IPS-11a (cell line): Measurements from ENCODE around the gene TMA16.

Experiments
- H3K4me3 ChIP-seq: one replicate; pipeline ENCODE4 v1.5.1; 2013; ENCODE audit warnings: low read depth, low read length, control low read depth

Gene TMA16

DNA sequence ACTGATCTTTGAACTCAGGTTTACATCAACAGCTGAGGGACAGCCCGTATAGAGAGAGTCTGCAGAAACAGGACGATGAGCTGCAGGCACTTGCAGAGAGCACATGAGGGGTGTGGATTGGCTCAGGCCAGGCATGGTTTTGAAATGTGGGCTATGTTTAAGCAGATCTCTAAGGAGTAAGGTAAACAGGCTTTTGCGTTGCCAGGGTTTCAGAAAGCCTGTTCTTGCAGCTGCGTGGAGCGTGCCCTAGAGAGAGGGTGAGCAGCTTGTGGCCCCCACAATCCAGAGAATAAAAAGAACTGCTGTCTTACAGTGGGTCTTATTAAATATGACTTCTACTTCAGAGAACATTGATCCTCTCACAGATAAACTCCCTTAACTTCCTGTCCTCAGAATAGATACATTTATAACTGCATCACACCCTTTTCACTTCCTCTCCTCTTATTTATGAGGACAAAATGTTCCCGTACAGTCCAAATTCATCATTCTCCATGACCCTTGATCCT lies 64.1 kb downstream of the TMA16 start:
- H3K4me3 ChIP-seq: no peak overlapping the region

DNA sequence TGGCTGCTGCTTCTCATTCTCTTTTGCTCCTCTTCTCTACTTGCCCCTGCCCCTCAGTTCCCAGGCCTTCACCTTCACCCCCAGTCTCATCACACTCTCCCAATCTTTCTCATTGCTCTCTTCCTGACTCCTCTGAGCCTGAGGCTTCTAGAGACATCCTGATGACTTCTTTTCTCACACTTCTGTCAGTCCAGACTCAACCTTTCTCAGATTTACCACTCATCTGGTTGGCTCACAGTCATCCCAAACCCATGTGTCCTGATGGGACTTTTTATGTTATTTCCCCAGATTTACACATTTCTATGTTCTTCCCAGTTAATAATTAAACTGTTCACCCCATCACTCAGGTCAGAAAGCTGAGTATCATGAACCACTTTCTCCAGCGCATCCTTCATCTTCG lies 68.0 kb downstream of the TMA16 start:
- no peak overlapping the region for H3K4me3 ChIP-seq

DNA sequence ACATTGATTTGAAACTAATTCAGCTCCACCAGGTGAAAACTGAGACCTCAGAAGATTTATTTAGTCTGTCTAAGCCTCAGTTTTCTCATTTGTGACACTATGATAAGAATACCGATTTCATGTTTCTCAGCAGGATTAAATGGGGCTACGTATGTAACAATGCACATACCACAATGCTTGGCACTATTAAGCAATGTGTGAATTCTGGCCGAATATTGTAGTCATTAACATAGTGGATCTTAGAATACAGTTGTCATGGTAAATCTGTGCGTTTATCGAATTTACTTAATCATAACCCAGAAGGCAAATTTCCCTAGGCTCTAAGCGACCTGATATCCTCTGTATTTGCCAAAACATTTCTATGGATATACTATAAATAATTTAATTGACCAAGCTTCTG lies 69.1 kb downstream of the TMA16 start:
- no peak overlapping the region for H3K4me3 ChIP-seq

DNA sequence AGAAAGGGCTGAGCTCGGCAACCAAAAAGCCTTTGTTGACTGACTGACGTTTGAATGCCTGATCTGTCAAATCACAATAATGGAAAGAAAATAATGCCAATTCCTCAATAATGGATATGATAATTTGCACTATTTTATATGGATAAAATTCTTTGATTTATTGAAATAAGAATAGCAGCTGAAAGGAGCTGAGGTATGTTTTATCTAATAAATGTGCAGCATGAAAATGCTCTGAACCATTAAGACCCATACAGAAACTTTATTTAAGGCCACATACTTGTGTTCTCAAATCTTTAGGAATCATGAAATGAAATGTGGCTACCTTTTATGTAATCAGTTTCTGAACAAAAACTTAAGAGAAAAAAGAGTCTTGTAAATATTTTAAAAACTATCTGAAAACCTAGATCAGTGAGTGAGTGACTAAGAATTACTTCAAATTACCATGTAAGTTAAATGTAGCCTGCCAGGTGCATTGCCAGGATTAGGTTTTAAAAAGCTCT lies 69.8 kb downstream of the TMA16 start:
- no peak overlapping the region for H3K4me3 ChIP-seq

DNA sequence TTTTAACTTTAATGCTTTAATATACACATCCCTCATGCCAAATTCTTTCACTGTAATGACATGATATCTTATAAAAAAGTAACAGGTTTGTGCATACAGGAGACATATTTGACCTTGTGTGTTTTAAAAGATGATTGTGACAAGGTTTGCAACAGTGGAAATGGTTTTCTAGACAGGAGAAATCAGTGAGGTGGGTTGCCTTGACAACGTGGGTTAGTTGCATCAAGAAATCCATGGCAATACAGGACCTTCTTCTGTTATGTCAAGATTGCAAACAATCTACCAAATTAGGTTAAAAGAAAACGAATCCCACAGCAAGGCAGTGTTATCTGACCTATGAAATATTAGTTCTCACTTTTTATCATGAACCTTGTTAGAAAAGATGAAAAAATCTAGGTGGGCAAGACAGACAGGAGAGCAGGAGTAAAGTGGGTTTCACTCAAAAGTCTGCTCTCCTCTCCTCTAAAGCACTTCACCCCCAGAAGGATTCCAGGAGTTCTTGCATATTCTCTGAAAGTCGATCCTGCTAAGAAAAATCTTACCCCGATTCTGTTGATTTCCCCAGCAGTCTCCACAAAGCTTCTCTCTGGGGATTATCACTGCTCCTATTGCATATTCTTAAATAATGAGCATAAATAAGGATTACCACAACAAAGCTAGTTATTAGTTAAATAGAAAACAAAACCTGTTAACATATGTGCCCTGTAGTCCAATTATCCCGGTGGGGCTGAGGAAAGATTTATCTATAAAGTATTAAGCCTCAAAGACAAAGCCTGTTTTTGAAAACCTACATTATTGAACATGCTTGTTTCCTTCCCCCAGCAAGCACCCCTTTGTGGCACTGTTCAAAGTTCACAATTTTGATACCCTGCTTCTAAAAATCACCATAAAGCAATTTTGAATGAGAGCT lies 71.0 kb downstream of the TMA16 start:
- H3K4me3 ChIP-seq: no peak overlapping the region

DNA sequence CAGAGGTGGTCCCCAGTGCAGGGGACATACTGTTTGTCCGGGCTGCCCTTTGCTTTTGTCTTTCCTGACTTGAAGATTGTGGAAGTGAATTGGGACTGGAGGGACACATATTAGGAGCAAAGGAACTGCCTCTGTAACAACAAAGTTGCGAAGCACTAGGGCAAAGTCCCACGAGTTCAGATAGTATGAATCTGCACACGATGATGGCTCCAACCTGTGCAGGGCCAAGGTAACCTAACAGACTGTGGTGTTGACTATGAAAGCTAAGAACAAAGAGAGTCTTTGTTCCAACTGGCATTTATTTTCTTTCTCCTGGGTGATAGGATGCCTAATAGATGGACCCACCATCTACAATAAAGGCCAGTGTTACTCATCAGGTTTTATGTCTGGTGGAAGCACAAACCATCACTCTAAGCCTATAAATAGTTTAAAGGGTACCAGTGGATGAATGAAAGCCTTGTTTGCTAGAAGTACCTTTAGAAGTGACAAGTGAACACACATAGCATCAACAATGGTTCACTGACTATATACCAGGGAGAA lies 71.8 kb downstream of the TMA16 start:
- no peak overlapping the region for H3K4me3 ChIP-seq

DNA sequence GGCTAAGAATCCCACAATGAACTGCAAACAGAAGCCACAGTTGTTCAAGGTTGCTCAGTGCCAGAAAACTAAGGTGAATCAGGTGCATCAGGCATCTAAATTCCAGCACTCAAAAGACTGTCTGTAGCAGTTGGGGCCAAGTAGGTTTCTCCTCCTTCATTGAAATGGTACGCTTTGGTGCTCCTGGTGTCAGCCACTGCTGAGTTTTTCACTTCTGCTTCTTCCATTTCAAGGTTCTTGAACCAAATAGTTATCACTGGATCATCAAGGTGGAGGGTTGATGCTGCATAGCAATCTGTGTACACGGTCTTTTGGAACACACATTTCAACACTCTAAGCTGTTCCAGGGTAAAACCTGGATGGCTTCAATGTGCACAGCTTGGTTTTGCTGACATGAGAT lies 74.4 kb downstream of the TMA16 start:
- no peak overlapping the region for H3K4me3 ChIP-seq
